Fibroblast of the conjunctiva (primary cell): Measurements from ENCODE around the gene FRMPD4.

Experiments
- DNase-seq: peaks from one replicate; pipeline ENCODE4 v3.0.0-alpha.2; 2010; ENCODE audit warnings: low read depth

Gene FRMPD4

GRCh38 chrX:12672367-12673106 is 534.3 kb downstream of the FRMPD4 start:
- no peak for DNase-seq

- DNase-seq, result no peak
These were observed 535.2 kb downstream of the FRMPD4 start for GRCh38 chrX:12673487-12673886.

- no peak for DNase-seq
These were observed 541.2 kb downstream of the FRMPD4 start for GRCh38 chrX:12679522-12679921.

GRCh38 chrX:12681047-12681446 is 542.8 kb downstream of the FRMPD4 start:
- DNase-seq, result no peak

- no peak for DNase-seq
These were observed 547.3 kb downstream of the FRMPD4 start for GRCh38 chrX:12685541-12685940.

GRCh38 chrX:12686331-12686730 is 548.1 kb downstream of the FRMPD4 start:
- no peak for DNase-seq

- no peak for DNase-seq
These were observed 552.4 kb downstream of the FRMPD4 start for GRCh38 chrX:12690646-12691045.

GRCh38 chrX:12693754-12694153 is 555.5 kb downstream of the FRMPD4 start:
- DNase-seq, result no peak

- DNase-seq, result no peak
These were observed 562.5 kb downstream of the FRMPD4 start for GRCh38 chrX:12700745-12701144.

- DNase-seq, result peak; percentile 31
These were observed 563.4 kb downstream of the FRMPD4 start for GRCh38 chrX:12701628-12702027.

GRCh38 chrX:12702509-12703091 is 564.3 kb downstream of the FRMPD4 start:
- DNase-seq, result no peak

- DNase-seq, result no peak
These were observed 566.4 kb downstream of the FRMPD4 start for GRCh38 chrX:12704706-12705105.

GRCh38 chrX:12709047-12709446 is 570.8 kb downstream of the FRMPD4 start:
- no peak for DNase-seq

- DNase-seq, result no peak
These were observed 573.3 kb downstream of the FRMPD4 start for GRCh38 chrX:12711435-12712040.

GRCh38 chrX:12716574-12716973 is 578.3 kb downstream of the FRMPD4 start:
- no peak for DNase-seq

- no peak for DNase-seq
These were observed 581.6 kb downstream of the FRMPD4 start for GRCh38 chrX:12719837-12720236.

- no peak for DNase-seq
These were observed 582.8 kb downstream of the FRMPD4 start for GRCh38 chrX:12721042-12721441.

GRCh38 chrX:12722314-12722713 is 584.0 kb downstream of the FRMPD4 start:
- DNase-seq, result no peak

- no peak for DNase-seq
These were observed 603.1 kb downstream of the FRMPD4 start for GRCh38 chrX:12741416-12741815.

GRCh38 chrX:12747433-12747832 is 609.2 kb downstream of the FRMPD4 start:
- no peak for DNase-seq

GRCh38 chrX:12751887-12752286 is 613.6 kb downstream of the FRMPD4 start:
- DNase-seq, result no peak

- DNase-seq, result no peak
These were observed 615.1 kb downstream of the FRMPD4 start for GRCh38 chrX:12753366-12753765.

- DNase-seq, result no peak
These were observed 620.0 kb downstream of the FRMPD4 start for GRCh38 chrX:12758291-12758690.

GRCh38 chrX:12767856-12768255 is 629.6 kb downstream of the FRMPD4 start:
- DNase-seq, result no peak
